Stomach smooth muscle (tissue), 2 donors: Measurements from ENCODE around the gene SFXN5.
A peak's percentile ranks its signal among the peaks of the same experiment; 100 is the strongest.

ENCODE experiments used
- H3K27ac ChIP-seq: one replicate; pipeline ENCODE4 v1.7.0; 2013; ENCODE audit warnings: mild to moderate bottlenecking, low read length, inconsistent platforms
- H3K27me3 ChIP-seq, 2 donors: one replicate each; pipeline ENCODE4 v1.7.0; 2013; ENCODE audit warnings: low read length in 2 of 2; ENCODE audit not compliant: insufficient read depth in 2 of 2, control insufficient read depth in 1 of 2
- H3K36me3 ChIP-seq, 2 donors: one replicate each; pipeline ENCODE4 v1.7.0; 2013; ENCODE audit warnings: low read length in 2 of 2; ENCODE audit not compliant: control insufficient read depth in 2 of 2, insufficient read depth in 2 of 2
- H3K4me1 ChIP-seq: one replicate; pipeline ENCODE4 v1.7.0; 2013; ENCODE audit warnings: low read length; ENCODE audit not compliant: control insufficient read depth, insufficient read depth
- H3K4me3 ChIP-seq, 2 donors: one replicate each; pipeline ENCODE4 v1.7.0; 2013; ENCODE audit warnings: low read length in 2 of 2
- H3K9ac ChIP-seq, 2 donors: one replicate each; pipeline ENCODE4 v1.7.0; 2013; ENCODE audit warnings: low read length in 2 of 2, mild to moderate bottlenecking in 1 of 2
- H3K9me3 ChIP-seq, 2 donors: one replicate each; pipeline ENCODE4 v1.7.0; 2013; ENCODE audit warnings: low read length in 2 of 2; ENCODE audit not compliant: control insufficient read depth in 2 of 2
- donor health status: healthy.
- donor health status: Pancreatic carcinoma.

The SFXN5 gene

DNA sequence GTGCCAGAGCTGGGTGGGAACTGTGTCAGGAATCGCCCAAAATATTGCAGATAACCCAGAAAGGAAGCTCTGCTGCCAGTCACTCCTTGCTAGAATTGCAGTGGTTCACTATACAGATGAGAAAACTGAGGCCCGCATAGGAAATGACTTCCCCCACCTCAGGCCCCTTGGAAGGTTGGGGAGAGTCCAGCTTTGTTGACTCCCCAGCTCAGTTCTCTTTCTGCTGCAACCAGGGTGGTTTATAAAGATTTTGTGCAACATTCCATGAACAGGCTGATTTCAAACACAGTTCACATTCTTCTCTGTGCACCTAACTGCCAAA is 173.0 kb downstream of the SFXN5 start:
- peaks cover 10% of the 10 kb centered on the region for H3K4me1 ChIP-seq
- H3K9me3 ChIP-seq: no peaks in the 10 kb centered on the region
- no peak overlapping the region for H3K9ac ChIP-seq
- H3K36me3 ChIP-seq: no peaks in the 10 kb centered on the region
- H3K27me3 ChIP-seq: peaks cover 30 to 43% of the 10 kb centered on the region in 2 donors
- H3K27ac ChIP-seq: no peak overlapping the region
- H3K4me3 ChIP-seq: no peak overlapping the region

DNA sequence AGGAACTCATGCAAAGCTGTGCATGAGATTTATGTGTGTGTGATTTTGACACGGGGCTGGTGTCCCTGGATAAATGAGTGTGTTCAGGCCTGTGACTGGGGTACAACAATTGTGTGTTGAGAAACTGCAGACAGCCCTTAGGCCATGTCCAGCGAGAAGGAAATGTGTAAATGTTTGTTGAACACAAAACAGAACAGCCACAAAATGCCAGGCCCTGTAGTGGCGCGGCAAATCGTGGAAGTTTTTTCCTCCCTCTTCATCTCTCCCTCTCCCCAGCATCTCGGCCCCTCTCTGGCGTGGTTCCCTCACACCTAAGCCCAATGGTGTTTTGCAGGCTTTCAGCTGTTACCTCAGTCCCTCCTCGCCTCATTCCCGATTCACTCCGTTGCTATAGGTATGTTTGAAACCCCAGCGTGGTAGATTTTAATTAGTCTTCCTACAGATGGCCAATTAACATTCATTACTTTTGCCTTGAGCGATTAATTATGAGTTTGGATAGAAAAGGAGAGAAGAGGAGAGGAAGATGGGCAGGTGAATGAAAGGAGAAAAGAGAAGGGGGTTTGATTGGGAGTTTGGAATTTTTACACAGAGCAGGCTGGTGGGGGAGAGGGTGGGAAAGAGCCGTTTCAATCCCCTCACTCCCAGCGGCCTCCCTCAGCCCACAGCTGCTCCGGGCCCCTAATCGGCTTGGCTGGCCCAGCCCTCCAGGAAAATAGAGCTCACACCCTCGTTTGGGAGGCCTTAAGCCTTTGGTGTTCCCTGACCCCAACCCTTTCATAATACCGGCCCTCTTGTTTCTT is 173.5 kb downstream of the SFXN5 start:
- H3K36me3 ChIP-seq: no peaks in the 10 kb centered on the region
- H3K4me3 ChIP-seq: no peak overlapping the region
- H3K9me3 ChIP-seq: no peaks in the 10 kb centered on the region
- H3K4me1 ChIP-seq: peaks cover 10% of the 10 kb centered on the region
- no peak overlapping the region for H3K27ac ChIP-seq
- H3K9ac ChIP-seq: no peak overlapping the region
- H3K27me3 ChIP-seq: peaks cover 30 to 44% of the 10 kb centered on the region in 2 donors

DNA sequence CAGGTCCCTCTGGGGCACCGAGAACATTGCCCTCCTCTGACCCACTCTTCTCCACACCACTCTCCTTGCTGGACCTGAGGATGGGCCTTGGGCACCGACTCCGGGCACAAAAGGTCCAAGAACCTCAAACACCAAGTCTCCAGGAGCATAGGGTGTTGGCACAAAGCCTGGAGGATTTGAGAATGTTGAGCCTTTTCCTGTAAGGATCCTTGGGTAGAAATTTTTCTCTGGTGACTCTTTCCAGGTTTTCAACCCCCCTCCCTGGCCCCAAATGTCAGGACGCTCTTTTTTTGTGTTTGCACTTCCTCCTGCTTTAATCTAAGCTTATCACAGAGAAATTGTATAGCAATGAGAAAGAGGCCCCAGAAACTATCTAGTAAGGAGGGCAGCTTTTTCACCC is 175.1 kb downstream of the SFXN5 start:
- Histone ChIP-seq H3K36me3 (peaks cover 4 to 6% of the 10 kb centered on the region in 2 donors), H3K27me3 (peaks cover 26 to 39% of the 10 kb centered on the region in 2 donors), H3K9me3 (no peaks in the 10 kb centered on the region), H3K4me3 (no peak overlapping the region), H3K27ac (no peak overlapping the region), H3K9ac (no peak overlapping the region), H3K4me1 (peaks cover 15% of the 10 kb centered on the region)

DNA sequence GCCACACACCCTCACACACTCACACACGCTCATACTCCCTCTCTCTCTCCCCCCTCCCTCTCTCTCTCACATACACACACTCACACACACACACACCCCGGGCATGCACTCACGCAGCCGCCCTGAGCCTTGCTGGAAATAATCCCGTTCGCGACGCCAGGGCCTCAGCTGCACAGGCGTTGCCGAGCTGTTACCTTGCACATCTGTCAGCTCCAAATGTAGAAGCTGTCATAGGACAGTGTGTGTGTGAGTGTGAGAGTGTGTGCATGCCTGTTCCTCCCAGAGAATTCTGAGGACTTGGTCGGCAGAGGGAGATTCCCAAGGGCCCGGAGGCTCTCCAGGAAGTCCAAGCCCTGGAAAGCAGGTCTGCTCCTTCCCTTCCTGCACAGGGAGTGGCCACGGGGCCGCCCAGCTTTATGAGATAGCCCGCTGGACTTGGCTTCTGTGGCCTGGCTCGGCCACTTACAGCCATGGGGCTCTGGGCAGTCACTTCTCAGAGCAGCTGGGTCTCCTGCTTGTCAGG is 175.7 kb downstream of the SFXN5 start:
- peaks cover 23 to 33% of the 10 kb centered on the region in 2 donors for H3K27me3 ChIP-seq
- H3K9me3 ChIP-seq: no peaks in the 10 kb centered on the region
- H3K4me1 ChIP-seq: peaks cover 15% of the 10 kb centered on the region
- peak overlapping the region; percentile 27 to 54 for H3K4me3 ChIP-seq
- H3K9ac ChIP-seq: no peak overlapping the region
- H3K27ac ChIP-seq: no peak overlapping the region
- peaks cover 7 to 8% of the 10 kb centered on the region in 2 donors for H3K36me3 ChIP-seq

DNA sequence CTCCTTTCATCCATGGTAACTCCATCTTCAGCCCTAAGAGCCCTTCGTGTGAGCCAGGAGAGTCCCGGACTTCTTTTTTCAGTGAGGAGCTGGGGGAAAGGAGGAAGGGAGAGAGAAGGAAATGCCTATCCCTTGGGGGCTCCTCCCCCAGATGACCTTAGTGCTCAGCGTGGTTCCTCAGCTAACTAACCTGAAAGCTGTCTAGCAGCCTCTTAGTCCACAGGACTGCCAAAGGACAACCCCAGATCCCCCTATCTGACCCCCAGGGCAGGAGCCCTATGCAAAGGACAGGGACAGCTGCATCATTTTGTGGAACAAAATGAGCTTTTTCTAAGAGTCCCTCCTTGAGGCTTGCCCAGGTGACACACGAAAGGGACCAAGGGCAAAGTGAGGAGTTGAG is 176.4 kb downstream of the SFXN5 start:
- Histone ChIP-seq H3K9ac (peak overlapping the region in 1 of 2 donors; percentile 47), H3K9me3 (no peaks in the 10 kb centered on the region), H3K4me1 (peaks cover 15% of the 10 kb centered on the region), H3K27me3 (peaks cover 23 to 30% of the 10 kb centered on the region in 2 donors), H3K27ac (no peak overlapping the region), H3K36me3 (peaks cover 7 to 8% of the 10 kb centered on the region in 2 donors), H3K4me3 (peak overlapping the region in 1 of 2 donors; percentile 27)

DNA sequence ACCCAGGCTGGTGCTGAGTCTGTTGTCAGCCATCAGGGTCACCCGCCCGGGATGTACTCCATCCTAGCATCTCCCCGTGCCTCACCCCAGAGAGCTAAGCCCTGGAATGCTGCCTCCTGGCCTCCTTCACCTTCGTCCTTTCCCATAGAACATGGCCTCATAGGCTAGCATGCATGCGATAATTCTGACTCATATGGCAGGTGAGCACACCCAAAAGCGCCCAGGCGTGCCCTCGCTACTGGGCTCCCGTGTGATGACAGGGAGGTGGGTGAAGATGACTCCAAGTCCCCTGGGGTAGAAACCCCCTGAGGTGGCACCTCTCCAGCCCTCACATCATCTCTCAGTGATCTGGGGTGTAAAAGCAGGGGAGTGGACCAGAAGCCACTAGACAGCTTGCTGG is 177.0 kb downstream of the SFXN5 start:
- Histone ChIP-seq H3K9me3 (no peaks in the 10 kb centered on the region), H3K27me3 (peaks cover 23 to 30% of the 10 kb centered on the region in 2 donors), H3K27ac (no peak overlapping the region), H3K9ac (no peak overlapping the region), H3K4me3 (no peak overlapping the region), H3K4me1 (peaks cover 21% of the 10 kb centered on the region), H3K36me3 (peaks cover 8 to 12% of the 10 kb centered on the region in 2 donors)

DNA sequence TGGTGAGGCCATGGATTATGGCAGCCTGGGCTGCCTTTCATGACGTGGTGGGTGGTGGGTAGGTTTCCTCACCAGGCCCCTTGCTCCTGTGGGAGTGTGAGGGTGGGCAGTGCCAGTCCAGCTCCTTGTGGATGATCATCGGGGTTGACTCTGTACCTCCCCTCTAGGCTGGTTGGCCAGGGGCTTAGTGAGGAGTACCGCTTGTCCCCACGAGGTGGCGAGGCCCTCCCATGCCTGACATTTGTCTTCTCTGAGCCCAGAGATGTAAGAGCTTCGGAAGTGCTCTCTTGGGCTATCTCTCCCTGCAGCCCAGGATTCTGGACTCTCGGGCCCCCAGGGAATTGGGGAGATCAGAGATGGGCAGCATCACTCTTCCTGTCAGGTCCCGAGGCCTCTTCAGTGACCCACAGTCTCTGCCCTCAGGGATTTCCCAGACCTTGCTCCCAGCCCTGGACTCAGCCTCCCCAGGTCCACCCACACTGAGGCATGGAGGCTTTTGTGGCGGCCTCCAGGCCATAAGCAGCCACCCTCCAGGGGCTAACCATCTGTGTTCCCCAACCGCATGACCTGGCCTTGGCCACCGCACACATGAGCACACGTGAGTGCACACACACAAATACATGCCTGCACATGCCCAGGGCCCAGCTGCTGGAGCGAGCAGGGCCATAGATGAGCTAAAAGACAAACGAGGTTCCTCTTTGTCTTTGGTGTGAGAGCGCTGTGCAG is 177.8 kb downstream of the SFXN5 start:
- Histone ChIP-seq H3K36me3 (peaks cover 8 to 12% of the 10 kb centered on the region in 2 donors), H3K4me1 (peaks cover 28% of the 10 kb centered on the region), H3K27ac (no peak overlapping the region), H3K27me3 (peaks cover 23 to 30% of the 10 kb centered on the region in 2 donors), H3K9ac (no peak overlapping the region), H3K9me3 (no peaks in the 10 kb centered on the region), H3K4me3 (no peak overlapping the region)

DNA sequence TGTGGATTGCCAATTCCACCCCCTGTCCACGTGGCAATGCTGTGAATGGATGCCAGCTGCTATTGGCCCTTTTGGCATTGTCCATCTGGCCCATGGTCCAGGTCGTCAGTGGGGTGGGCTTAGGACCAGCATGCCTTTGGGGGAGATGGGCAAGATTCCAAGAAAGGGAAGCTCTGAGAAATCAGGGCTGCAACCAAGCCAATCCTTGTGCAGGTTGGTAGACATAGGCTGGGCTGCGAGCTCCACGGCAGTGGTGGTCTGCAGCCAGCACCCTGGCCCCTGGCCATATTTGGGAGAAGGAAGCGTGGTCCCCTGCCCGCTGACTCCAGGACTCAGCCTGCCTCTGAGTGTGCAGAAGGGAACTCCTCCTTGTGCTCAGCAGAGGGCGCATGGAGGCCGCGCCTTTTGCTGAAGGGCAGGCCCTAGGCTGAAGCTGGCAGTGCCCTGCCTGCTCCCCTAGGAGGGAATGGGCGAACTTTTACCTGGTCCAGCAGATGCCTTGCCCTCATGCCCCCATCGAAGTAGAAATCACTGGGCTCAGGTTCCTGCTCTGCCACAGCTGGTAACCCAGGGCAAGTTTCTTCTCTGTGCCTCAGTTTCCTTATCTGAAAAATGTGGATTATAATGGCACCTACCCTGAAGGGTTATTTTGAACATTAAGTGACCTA is 178.9 kb downstream of the SFXN5 start:
- H3K36me3 ChIP-seq: peaks cover 8 to 12% of the 10 kb centered on the region in 2 donors
- peaks cover 39% of the 10 kb centered on the region for H3K4me1 ChIP-seq
- peaks cover 19 to 25% of the 10 kb centered on the region in 2 donors for H3K27me3 ChIP-seq
- no peaks in the 10 kb centered on the region for H3K9me3 ChIP-seq
- no peak overlapping the region for H3K4me3 ChIP-seq
- H3K27ac ChIP-seq: no peak overlapping the region
- no peak overlapping the region for H3K9ac ChIP-seq
